NCI-H1436 (cell line): ENCODE results near the gene CD160.
A peak's percentile ranks its signal among the peaks of the same experiment; 100 is the strongest.
"Not testable (repeated sequence)": the region's sequence is repeated elsewhere in the genome, so short reads cannot be mapped to it uniquely, and the experiment has no call there.

Source experiments
- DNase-seq: peaks from one replicate; lab custom pipeline; 2025; lab: John Stamatoyannopoulos, UW

Gene CD160

GRCh38 chr1:145710291-145711027, 8.8 kb upstream of the CD160 start:
- no peak for DNase-seq

- DNase-seq = no peak
Measured at GRCh38 chr1:145711213-145711651, 8.1 kb upstream of the CD160 start.

GRCh38 chr1:145714524-145715111, 4.7 kb upstream of the CD160 start:
- DNase-seq = no peak

GRCh38 chr1:145716641-145717345, 2.5 kb upstream of the CD160 start:
- DNase-seq = no peak

- DNase-seq = no peak
Measured at GRCh38 chr1:145717833-145718232, 1.5 kb upstream of the CD160 start.

- not testable (repeated sequence) for DNase-seq
Measured at GRCh38 chr1:145718465-145718864, 834 bp upstream of the CD160 start.

GRCh38 chr1:145720556-145720877, 1.2 kb downstream of the CD160 start:
- no peak for DNase-seq

- peak; percentile 9 for DNase-seq
Measured at GRCh38 chr1:145720878-145721671, 1.8 kb downstream of the CD160 start.

- not testable (repeated sequence) for DNase-seq
Measured at GRCh38 chr1:145726193-145726592, 6.9 kb downstream of the CD160 start.

GRCh38 chr1:145729196-145729595, 9.9 kb downstream of the CD160 start:
- no peak for DNase-seq

- no peak for DNase-seq
Measured at GRCh38 chr1:145729666-145730436, 10.6 kb downstream of the CD160 start.

- DNase-seq = no peak
Measured at GRCh38 chr1:145730467-145730866, 11.2 kb downstream of the CD160 start.

- DNase-seq = no peak
Measured at GRCh38 chr1:145730900-145731299, 11.6 kb downstream of the CD160 start.

- DNase-seq = no peak
Measured at GRCh38 chr1:145736191-145736590, 16.9 kb downstream of the CD160 start.

GRCh38 chr1:145740269-145740668, 21.0 kb downstream of the CD160 start:
- no peak for DNase-seq

GRCh38 chr1:145747398-145748247, 28.3 kb downstream of the CD160 start:
- no peak for DNase-seq

- DNase-seq = no peak
Measured at GRCh38 chr1:145750426-145750825, 31.1 kb downstream of the CD160 start.

- DNase-seq = no peak
Measured at GRCh38 chr1:145751491-145752037, 32.3 kb downstream of the CD160 start.

GRCh38 chr1:145757420-145757819, 38.1 kb downstream of the CD160 start:
- DNase-seq = no peak

- DNase-seq = no peak
Measured at GRCh38 chr1:145758116-145758515, 38.8 kb downstream of the CD160 start.
